Activated T-cell treated with anti-CD3 and anti-CD28 coated beads, Interleukin-2, amount 50 U/mL, for 72 hours (primary cell): ENCODE results near the gene JMJD6. TPM values are rescaled to one million over a fixed set of nuclear protein-coding genes. Genes with fewer than 3 reads are reported as not detected.
"Not testable (repeated sequence)": the region's sequence is repeated elsewhere in the genome, so short reads cannot be mapped to it uniquely, and the experiment has no call there.

ENCODE experiments used
- ATAC-seq, 2 donors: fragments of 150-1000 bp; cut with Tn5 transposase; replicated peaks in 1 of 2; 2 replicates each; pipeline ENCODE4 v1.10.0; 2021; ENCODE audit warnings: moderate library complexity in 2 of 2, mild to moderate bottlenecking in 1 of 2
- DNase-seq, 2 donors: peaks; one replicate each; pipeline ENCODE4 v3.0.0; 2021 to 2022; ENCODE audit warnings: mixed read lengths in 1 of 2
- H3K27ac Mint-ChIP-seq: one replicate; pipeline ENCODE4 v1.8.0; 2022; ENCODE audit warnings: mild to moderate bottlenecking, moderate library complexity, mixed read lengths
- H3K27me3 Mint-ChIP-seq: one replicate; pipeline ENCODE4 v1.8.0; 2022; ENCODE audit warnings: low read depth, mixed read lengths
- H3K36me3 Mint-ChIP-seq, 2 donors: one replicate each; pipeline ENCODE4 v1.8.0; 2022; ENCODE audit warnings: mixed read lengths in 2 of 2, mild to moderate bottlenecking in 1 of 2; ENCODE audit not compliant: insufficient read depth in 2 of 2
- H3K4me1 Mint-ChIP-seq: one replicate; pipeline ENCODE4 v1.8.0; 2022; ENCODE audit warnings: low read depth, mixed read lengths
- H3K4me3 Mint-ChIP-seq, 2 donors: one replicate each; pipeline ENCODE4 v1.8.0; 2022; ENCODE audit warnings: mild to moderate bottlenecking in 2 of 2, mixed read lengths in 2 of 2, moderate library complexity in 2 of 2
- H3K9me3 Mint-ChIP-seq, 2 donors: one replicate each; pipeline ENCODE4 v1.8.0; 2022; ENCODE audit warnings: mixed read lengths in 2 of 2
- total RNA-seq, 2 donors: library from RNA; stranded (reverse); gene quantifications; one replicate each; pipeline ENCODE4 v1.2.3, GENCODE V29; 2022

The JMJD6 gene
- total RNA-seq, 2 donors from 2014 or later = 56.5 to 67.2 TPM

GRCh38 chr17:76744747-76745146 is 18.3 kb upstream of the JMJD6 start:
- H3K27ac Mint-ChIP-seq = no peak overlapping the region
- peak; percentile 52 to 90 for ATAC-seq
- no peaks in the 10 kb centered on the region for H3K9me3 Mint-ChIP-seq
- no peak overlapping the region for H3K4me3 Mint-ChIP-seq
- H3K36me3 Mint-ChIP-seq = peaks cover 0 to 14% of the 10 kb centered on the region in 2 donors
- H3K27me3 Mint-ChIP-seq = no peaks in the 10 kb centered on the region
- no peak for DNase-seq
- H3K4me1 Mint-ChIP-seq = peaks cover 43% of the 10 kb centered on the region

- DNase-seq (no peak), ATAC-seq (peak; percentile 45 to 62)
- H3K4me3 Mint-ChIP-seq = peak overlapping the region in 1 of 2 donors; percentile 18
- H3K4me1 Mint-ChIP-seq = peaks cover 61% of the 10 kb centered on the region
- H3K36me3 Mint-ChIP-seq = peaks cover 1 to 14% of the 10 kb centered on the region in 2 donors
- no peak overlapping the region for H3K27ac Mint-ChIP-seq
- H3K9me3 Mint-ChIP-seq = no peaks in the 10 kb centered on the region
- no peaks in the 10 kb centered on the region for H3K27me3 Mint-ChIP-seq
These were observed 16.6 kb upstream of the JMJD6 start for GRCh38 chr17:76742958-76743357.

- Mint-ChIP-seq H3K4me3 (no peak overlapping the region), H3K27ac (no peak overlapping the region), H3K36me3 (peaks cover 9 to 21% of the 10 kb centered on the region in 2 donors), H3K27me3 (no peaks in the 10 kb centered on the region), H3K9me3 (no peaks in the 10 kb centered on the region), H3K4me1 (peaks cover 57% of the 10 kb centered on the region)
- ATAC-seq = no peak
- DNase-seq = no peak
These were observed 14.1 kb upstream of the JMJD6 start for GRCh38 chr17:76740329-76741118.

GRCh38 chr17:76739568-76740115 is 13.2 kb upstream of the JMJD6 start:
- Mint-ChIP-seq H3K36me3 (peaks cover 13 to 25% of the 10 kb centered on the region in 2 donors), H3K4me3 (peak overlapping the region in 1 of 2 donors; percentile 36), H3K4me1 (peaks cover 64% of the 10 kb centered on the region)
- H3K27ac Mint-ChIP-seq, H3K9me3 Mint-ChIP-seq, H3K27me3 Mint-ChIP-seq, DNase-seq, ATAC-seq: not testable (repeated sequence)

GRCh38 chr17:76738468-76738850 is 12.1 kb upstream of the JMJD6 start:
- H3K36me3 Mint-ChIP-seq = peaks cover 19 to 33% of the 10 kb centered on the region in 2 donors
- H3K4me1 Mint-ChIP-seq = peaks cover 69% of the 10 kb centered on the region
- H3K27ac Mint-ChIP-seq = peak overlapping the region; percentile 92
- H3K27me3 Mint-ChIP-seq = no peaks in the 10 kb centered on the region
- no peaks in the 10 kb centered on the region for H3K9me3 Mint-ChIP-seq
- no peak for ATAC-seq
- no peak for DNase-seq
- peak overlapping the region; percentile 95 to 98 for H3K4me3 Mint-ChIP-seq

GRCh38 chr17:76737676-76738467 is 11.5 kb upstream of the JMJD6 start, which contains the start of gene MFSD11:
MFSD11 (plus strand) TSS chr17:76738119; CDS start chr17:76738353, 234 bp downstream.
- H3K27ac Mint-ChIP-seq = peak within 1 kb of the TSS; percentile 92
- no peaks in the 10 kb centered on the region for H3K9me3 Mint-ChIP-seq
- peaks cover 20 to 37% of the 10 kb centered on the region in 2 donors for H3K36me3 Mint-ChIP-seq
- H3K4me1 Mint-ChIP-seq = peaks cover 69% of the 10 kb centered on the region
- ATAC-seq (peak; percentile 67 to 73), DNase-seq (peak; percentile 94 to 96)
- H3K4me3 Mint-ChIP-seq = peak within 1 kb of the TSS; percentile 95 to 98
- no peaks in the 10 kb centered on the region for H3K27me3 Mint-ChIP-seq

- Mint-ChIP-seq H3K4me1 (peaks cover 69% of the 10 kb centered on the region), H3K27me3 (no peaks in the 10 kb centered on the region), H3K9me3 (no peaks in the 10 kb centered on the region), H3K4me3 (peak within 1 kb of the TSS; percentile 95 to 98), H3K27ac (peak within 1 kb of the TSS; percentile 97), H3K36me3 (peaks cover 20 to 38% of the 10 kb centered on the region in 2 donors)
- DNase-seq (peak; percentile 99 to 100), ATAC-seq (peak; percentile 69 to 74)
These were observed 10.8 kb upstream of the JMJD6 start, which contains the start of gene SRSF2 for GRCh38 chr17:76737082-76737675. SRSF2 (minus strand) TSS chr17:76737331; CDS start chr17:76737160, 171 bp downstream.

GRCh38 chr17:76736349-76737081 is 10.1 kb upstream of the JMJD6 start:
- Mint-ChIP-seq H3K27me3 (no peaks in the 10 kb centered on the region), H3K4me3 (peak overlapping the region; percentile 95 to 98), H3K4me1 (peaks cover 70% of the 10 kb centered on the region), H3K36me3 (peaks cover 20 to 35% of the 10 kb centered on the region in 2 donors), H3K9me3 (no peaks in the 10 kb centered on the region), H3K27ac (peak overlapping the region; percentile 97)
- peak; percentile 63 to 79 for DNase-seq
- peak; percentile 14 to 18 for ATAC-seq

GRCh38 chr17:76735586-76736348 is 9.4 kb upstream of the JMJD6 start:
- ATAC-seq (no peak), DNase-seq (no peak)
- H3K4me3 Mint-ChIP-seq = peak overlapping the region; percentile 94
- no peaks in the 10 kb centered on the region for H3K9me3 Mint-ChIP-seq
- H3K4me1 Mint-ChIP-seq = peaks cover 62% of the 10 kb centered on the region
- H3K27ac Mint-ChIP-seq = peak overlapping the region; percentile 97
- peaks cover 20 to 38% of the 10 kb centered on the region in 2 donors for H3K36me3 Mint-ChIP-seq
- no peaks in the 10 kb centered on the region for H3K27me3 Mint-ChIP-seq

GRCh38 chr17:76735006-76735405 is 8.6 kb upstream of the JMJD6 start:
- Mint-ChIP-seq H3K27ac (peak overlapping the region; percentile 97), H3K36me3 (peaks cover 20 to 40% of the 10 kb centered on the region in 2 donors), H3K27me3 (no peaks in the 10 kb centered on the region), H3K9me3 (no peaks in the 10 kb centered on the region), H3K4me1 (peaks cover 59% of the 10 kb centered on the region), H3K4me3 (peak overlapping the region; percentile 94)
- DNase-seq (no peak), ATAC-seq (no peak)

- H3K27ac Mint-ChIP-seq = peak overlapping the region; percentile 97
- no peaks in the 10 kb centered on the region for H3K27me3 Mint-ChIP-seq
- H3K36me3 Mint-ChIP-seq = peaks cover 21 to 44% of the 10 kb centered on the region in 2 donors
- DNase-seq (no peak), ATAC-seq (no peak)
- H3K9me3 Mint-ChIP-seq = no peaks in the 10 kb centered on the region
- peak overlapping the region; percentile 94 for H3K4me3 Mint-ChIP-seq
- H3K4me1 Mint-ChIP-seq = peaks cover 59% of the 10 kb centered on the region
These were observed 7.9 kb upstream of the JMJD6 start for GRCh38 chr17:76734080-76734840.
